Measurements from ENCODE around the gene PKHD1. TPM values are rescaled to one million over a fixed set of nuclear protein-coding genes. Genes with fewer than 3 reads are reported as not detected.
"Not testable (repeated sequence)": the region's sequence is repeated elsewhere in the genome, so short reads cannot be mapped to it uniquely, and the experiment has no call there.

The PKHD1 gene
- total RNA-seq, 1 experiment from 2014 or later: under 0.01 TPM

DNA sequence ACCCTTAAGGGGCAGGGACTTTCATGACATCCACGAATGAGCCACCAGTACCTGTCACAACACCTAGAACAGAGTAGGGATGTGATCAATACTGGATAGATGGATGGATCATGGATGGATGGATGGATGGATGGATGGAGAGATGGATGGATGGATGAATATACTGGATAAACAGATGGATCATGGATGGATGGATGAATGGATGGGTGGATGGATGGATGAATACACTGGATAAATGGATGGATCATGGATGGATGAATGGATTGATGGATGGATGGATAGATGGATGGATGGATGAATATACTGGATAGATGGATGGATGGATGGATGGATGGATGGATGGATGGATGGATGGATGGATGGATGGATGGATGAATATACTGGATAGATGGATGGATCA is 73.0 kb downstream of the PKHD1 start:
- no peak overlapping the region for H3K4me3 ChIP-seq
- 0 out of 2 replicates have a peak, but pooled peaks cover 5% of the 10 kb centered on the region for H3K27me3 ChIP-seq (replicated peaks)
- H3K36me3 ChIP-seq: no peaks in the 10 kb centered on the region
- H3K9me3 ChIP-seq (replicated peaks): no peaks in the 10 kb centered on the region
- no peak overlapping the region for H3K27ac ChIP-seq
- no peak for DNase-seq (ENCODE audit: low read depth in 1 of 2, low spot score in 2 of 2)
- no peaks in the 10 kb centered on the region for H3K4me1 ChIP-seq (replicated peaks)

DNA sequence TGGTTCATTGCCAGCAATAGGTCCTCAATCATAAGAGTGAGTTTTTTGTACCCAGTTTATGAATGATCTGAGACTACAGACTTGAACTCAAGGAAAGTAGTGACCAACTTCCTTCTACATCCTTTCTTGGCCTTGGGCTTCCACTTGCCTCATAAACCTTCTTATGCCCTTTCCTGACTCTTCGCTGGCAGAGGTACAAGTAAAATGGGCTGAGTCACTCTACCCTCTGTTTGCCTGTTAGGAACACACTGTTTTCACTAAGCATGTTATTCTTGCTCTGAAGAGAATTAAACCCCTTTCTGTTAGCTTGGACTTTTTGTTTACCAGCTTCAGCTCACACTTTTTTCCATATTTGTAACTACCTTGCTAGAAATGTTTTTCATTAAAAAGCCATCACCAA is 74.4 kb downstream of the PKHD1 start:
- Histone ChIP-seq H3K27me3 (replicated peaks) (0 out of 2 replicates have a peak, but pooled peaks cover 5% of the 10 kb centered on the region), H3K9me3 (replicated peaks) (no peaks in the 10 kb centered on the region), H3K4me3 (no peak overlapping the region), H3K36me3 (no peaks in the 10 kb centered on the region), H3K4me1 (replicated peaks) (no peaks in the 10 kb centered on the region), H3K27ac (no peak overlapping the region)
- DNase-seq (ENCODE audit: low read depth in 1 of 2, low spot score in 2 of 2): no peak

DNA sequence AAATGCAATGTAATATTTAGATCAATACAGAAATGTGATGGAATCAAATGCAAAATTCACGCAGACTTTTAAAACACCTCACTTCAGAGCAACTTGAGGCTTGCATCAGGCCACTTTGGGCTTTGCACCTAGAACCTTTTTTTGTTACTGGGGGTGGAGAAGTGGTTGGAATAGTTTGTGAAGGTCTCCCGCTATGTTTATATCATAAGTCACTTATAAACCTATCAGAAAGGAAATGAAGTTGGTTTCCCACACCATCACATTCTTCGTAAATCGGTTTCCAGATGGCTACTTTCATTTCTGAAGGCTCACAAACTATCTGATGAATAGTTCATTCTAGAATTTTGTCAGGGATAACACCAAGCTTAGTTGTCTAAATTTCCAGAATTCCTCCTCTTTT is 74.8 kb downstream of the PKHD1 start:
- Histone ChIP-seq H3K27ac (no peak overlapping the region), H3K36me3 (no peaks in the 10 kb centered on the region), H3K4me1 (replicated peaks) (no peaks in the 10 kb centered on the region), H3K4me3 (no peak overlapping the region), H3K9me3 (replicated peaks) (no peaks in the 10 kb centered on the region), H3K27me3 (replicated peaks) (0 out of 2 replicates have a peak, but pooled peaks cover 5% of the 10 kb centered on the region)
- DNase-seq (ENCODE audit: low read depth in 1 of 2, low spot score in 2 of 2): no peak

DNA sequence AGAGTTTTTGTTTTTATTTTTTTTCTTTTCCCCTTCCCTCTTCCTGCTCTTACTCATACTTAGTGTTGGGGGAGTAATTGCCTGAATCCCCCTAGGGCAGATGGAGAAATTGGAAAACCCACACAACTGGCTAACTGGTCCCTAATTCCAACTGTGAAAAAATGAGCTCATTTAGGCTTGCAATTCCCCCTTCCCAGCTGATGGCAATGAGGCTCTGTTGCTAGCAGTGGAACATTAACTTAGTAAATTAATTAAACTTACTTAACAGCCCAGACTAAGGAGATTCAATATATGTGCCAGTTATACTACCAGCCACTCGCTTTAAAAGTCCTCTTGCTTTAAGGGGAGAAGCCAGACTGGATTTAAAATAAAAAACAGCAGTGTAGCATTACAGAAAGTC is 76.6 kb downstream of the PKHD1 start:
- Histone ChIP-seq H3K27me3 (replicated peaks) (peaks cover 5% of the 10 kb centered on the region; the same call in 1 of the 2 replicates), H3K4me3 (no peak overlapping the region), H3K9me3 (replicated peaks) (no peaks in the 10 kb centered on the region), H3K27ac (no peak overlapping the region), H3K36me3 (no peaks in the 10 kb centered on the region), H3K4me1 (replicated peaks) (no peaks in the 10 kb centered on the region)
- no peak for DNase-seq (ENCODE audit: low read depth in 1 of 2, low spot score in 2 of 2)

DNA sequence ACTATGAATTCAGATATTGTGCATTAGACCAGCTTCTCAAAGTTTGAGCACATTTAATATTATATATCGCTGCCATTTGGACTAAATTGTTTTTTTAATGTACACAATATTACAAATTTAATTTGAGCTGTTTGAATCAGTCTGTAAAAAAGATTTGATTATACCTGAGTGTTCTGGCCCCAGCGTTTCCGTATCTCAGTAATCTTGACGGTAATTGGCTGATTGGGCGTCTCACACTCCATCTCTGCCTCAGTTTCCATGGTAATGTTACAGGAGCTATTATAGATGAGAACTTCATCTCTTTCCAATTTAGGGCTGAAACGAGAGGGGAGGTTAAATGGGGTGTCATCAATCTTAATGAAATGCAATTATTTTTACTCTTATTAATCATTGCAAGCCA is 77.3 kb downstream of the PKHD1 start:
- no peaks in the 10 kb centered on the region for H3K4me1 ChIP-seq (replicated peaks)
- peaks cover 5% of the 10 kb centered on the region; the same call in 1 of the 2 replicates for H3K27me3 ChIP-seq (replicated peaks)
- H3K27ac ChIP-seq: no peak overlapping the region
- no peaks in the 10 kb centered on the region for H3K36me3 ChIP-seq
- no peak overlapping the region for H3K4me3 ChIP-seq
- H3K9me3 ChIP-seq (replicated peaks): no peaks in the 10 kb centered on the region
- no peak for DNase-seq (ENCODE audit: low read depth in 1 of 2, low spot score in 2 of 2)

DNA sequence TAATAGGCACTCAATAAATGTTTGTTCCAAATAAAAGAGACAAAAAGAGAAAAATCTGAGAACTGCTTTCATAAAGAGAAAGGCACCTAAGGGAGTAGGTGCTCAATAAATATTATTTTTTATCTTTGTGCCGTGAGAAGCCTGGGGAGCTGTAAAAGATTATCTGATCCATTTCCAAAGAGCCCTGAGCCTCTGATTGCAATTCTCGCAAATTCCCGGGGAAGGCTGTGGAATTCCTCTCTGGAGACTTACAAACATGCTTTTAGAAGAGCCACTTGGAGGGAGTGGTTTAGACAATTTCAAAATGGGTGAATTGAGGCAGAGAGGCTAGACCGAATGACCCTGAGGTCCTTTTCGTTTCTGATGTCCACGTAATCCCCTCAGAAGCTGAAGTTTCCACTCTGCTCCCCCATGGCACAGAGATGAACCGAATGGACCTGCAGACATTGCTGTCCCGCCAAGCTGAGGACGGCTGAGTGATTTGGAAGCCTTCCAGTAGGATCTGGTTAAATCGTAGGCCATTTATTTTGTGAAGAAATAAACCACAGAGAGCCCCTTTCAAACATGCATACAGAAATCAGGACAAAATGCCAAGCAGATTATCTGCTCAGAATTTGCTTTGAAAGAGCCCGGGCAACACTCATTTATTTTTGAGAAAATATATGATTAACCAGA is 77.8 kb downstream of the PKHD1 start:
- no peak for DNase-seq (ENCODE audit: low read depth in 1 of 2, low spot score in 2 of 2)
- H3K27ac ChIP-seq: no peak overlapping the region
- H3K9me3 ChIP-seq (replicated peaks): no peaks in the 10 kb centered on the region
- H3K4me1 ChIP-seq (replicated peaks): no peaks in the 10 kb centered on the region
- no peak overlapping the region for H3K4me3 ChIP-seq
- H3K27me3 ChIP-seq (replicated peaks): peaks cover 9% of the 10 kb centered on the region; the same call in 1 of the 2 replicates
- no peaks in the 10 kb centered on the region for H3K36me3 ChIP-seq

DNA sequence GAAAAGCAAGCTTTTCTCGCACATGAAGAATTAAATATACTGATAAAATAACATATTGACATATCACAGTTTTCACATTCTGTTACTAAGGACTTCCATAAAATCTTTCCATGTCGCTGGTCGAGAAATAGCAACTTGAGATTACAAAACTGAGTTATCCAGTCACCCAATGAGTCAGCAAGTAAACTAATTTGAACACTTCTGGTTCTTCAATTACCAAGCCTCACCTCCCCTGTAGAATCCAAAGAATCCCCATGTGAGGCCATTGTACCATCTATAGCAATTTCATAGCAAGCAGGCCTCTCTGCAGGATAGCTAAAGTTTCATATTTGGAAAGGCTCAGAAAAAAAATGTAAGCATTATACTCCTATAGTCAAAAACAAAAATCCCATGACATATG is 87.3 kb downstream of the PKHD1 start:
- no peak overlapping the region for H3K27ac ChIP-seq
- no peak for DNase-seq (ENCODE audit: low read depth in 1 of 2, low spot score in 2 of 2)
- no peaks in the 10 kb centered on the region for H3K9me3 ChIP-seq (replicated peaks)
- H3K4me1 ChIP-seq (replicated peaks): no peaks in the 10 kb centered on the region
- H3K27me3 ChIP-seq (replicated peaks): 0 out of 2 replicates have a peak, but pooled peaks cover 9% of the 10 kb centered on the region
- H3K36me3 ChIP-seq: no peaks in the 10 kb centered on the region
- H3K4me3 ChIP-seq: no peak overlapping the region

DNA sequence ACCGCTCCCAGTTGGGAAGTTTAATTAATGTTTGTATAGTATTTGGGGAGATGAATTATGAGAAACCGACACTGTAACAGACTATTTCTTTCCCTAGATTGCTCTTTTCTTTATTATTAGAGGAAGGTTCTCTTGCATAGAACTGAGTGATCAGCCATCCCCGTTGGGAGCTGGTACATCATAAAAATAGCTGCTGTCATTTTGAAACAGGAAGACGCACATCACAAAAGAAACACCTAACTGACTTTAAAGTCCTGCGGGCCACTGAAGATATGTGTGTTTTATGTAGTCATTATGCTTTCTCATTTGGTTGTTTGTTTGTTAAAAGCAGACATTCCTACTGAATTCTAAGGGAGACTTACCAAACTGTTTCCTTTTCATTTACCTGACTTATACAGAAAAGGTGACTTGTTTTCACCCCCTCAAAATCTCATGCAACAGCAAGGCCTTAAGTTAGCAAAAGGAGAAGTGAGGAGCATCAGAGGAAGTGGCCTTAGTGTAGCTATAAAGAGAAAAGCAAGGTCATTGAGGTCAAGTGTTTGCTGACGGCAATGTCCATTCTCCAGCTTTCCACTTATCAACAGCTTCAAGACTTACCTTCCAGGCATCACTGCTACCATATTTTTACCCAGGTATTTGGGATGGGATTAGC is 91.0 kb downstream of the PKHD1 start:
- no peaks in the 10 kb centered on the region for H3K4me1 ChIP-seq (replicated peaks)
- no peak overlapping the region for H3K4me3 ChIP-seq
- H3K27me3 ChIP-seq (replicated peaks): 0 out of 2 replicates have a peak, but pooled peaks cover 10% of the 10 kb centered on the region
- H3K36me3 ChIP-seq: no peaks in the 10 kb centered on the region
- H3K9me3 ChIP-seq (replicated peaks): no peaks in the 10 kb centered on the region
- H3K27ac ChIP-seq: no peak overlapping the region
- no peak for DNase-seq (ENCODE audit: low read depth in 1 of 2, low spot score in 2 of 2)

DNA sequence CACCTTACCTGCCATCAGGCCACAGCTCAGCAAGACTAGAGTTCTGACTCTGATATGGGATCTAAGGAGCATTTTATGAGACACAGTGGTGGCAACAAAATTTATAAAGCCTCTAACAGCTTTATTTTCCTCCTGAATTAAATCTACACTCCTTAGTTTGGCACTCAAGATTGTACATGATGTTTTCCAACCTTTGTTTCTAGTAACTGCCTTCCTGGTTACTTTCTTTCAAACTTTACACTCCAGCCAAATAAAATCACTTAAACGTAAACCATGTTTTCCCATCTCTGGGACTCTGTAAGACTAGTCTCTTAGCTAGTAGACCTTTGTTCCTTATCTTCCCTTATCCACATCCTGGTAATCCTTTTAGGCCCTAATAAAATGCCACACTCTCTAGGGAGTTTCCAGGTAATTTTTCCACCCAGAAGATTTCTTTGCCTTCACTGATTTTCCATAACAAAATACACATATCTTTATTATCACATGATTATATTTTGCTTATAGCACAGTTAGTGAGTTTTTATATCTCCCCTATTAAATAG is 92.1 kb downstream of the PKHD1 start:
- Histone ChIP-seq H3K4me3 (no peak overlapping the region), H3K9me3 (replicated peaks) (no peaks in the 10 kb centered on the region), H3K4me1 (replicated peaks) (no peaks in the 10 kb centered on the region), H3K27ac (no peak overlapping the region), H3K36me3 (no peaks in the 10 kb centered on the region), H3K27me3 (replicated peaks) (0 out of 2 replicates have a peak, but pooled peaks cover 10% of the 10 kb centered on the region)
- no peak for DNase-seq (ENCODE audit: low read depth in 1 of 2, low spot score in 2 of 2)

DNA sequence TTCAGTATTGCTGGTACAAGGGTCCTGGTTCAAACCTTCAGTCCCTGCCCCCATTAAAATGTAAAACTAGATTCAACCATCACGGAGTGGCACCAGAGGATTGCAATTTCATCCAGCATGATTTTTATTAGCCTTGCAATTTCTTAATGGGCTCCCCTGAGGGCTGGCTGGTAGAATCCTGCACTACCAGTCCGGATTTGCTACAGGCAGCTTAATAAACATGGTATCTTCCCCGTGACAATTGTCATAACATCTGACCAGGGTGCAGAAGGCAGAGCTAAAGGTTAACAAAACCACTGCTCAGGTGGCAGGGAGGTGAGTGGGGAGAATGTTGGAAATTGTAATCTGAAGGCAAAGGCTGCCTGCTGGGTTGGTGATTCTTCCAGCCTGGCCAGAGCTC is 94.5 kb downstream of the PKHD1 start:
- no peak for DNase-seq (ENCODE audit: low read depth in 1 of 2, low spot score in 2 of 2)
- no peak overlapping the region for H3K27ac ChIP-seq
- H3K9me3 ChIP-seq (replicated peaks): no peaks in the 10 kb centered on the region
- no peaks in the 10 kb centered on the region for H3K36me3 ChIP-seq
- no peak overlapping the region for H3K4me3 ChIP-seq
- 0 out of 2 replicates have a peak, but pooled peaks cover 7% of the 10 kb centered on the region for H3K27me3 ChIP-seq (replicated peaks)
- H3K4me1 ChIP-seq (replicated peaks): no peaks in the 10 kb centered on the region

DNA sequence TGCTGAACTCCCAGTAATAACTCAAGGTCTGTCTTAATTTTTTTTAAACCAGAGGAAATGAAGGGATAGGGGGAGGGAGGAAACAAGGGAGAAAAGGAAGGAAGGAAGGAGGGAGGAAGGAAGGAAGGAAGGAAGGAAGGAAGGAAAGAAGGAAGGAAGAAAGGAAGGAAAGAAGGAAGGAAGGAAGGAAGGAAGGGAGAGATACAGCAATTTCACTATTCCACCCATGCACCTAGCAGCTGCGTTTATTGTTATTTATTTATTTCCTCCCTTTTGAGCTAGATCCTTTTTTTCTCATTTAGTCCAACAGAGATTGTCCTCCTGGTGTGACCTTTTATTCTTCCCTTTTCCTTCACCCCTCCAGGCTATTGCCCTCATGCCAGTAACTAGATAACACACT is 97.6 kb downstream of the PKHD1 start:
- Histone ChIP-seq H3K27me3 (replicated peaks) (peaks cover 16% of the 10 kb centered on the region; the same call in 1 of the 2 replicates), H3K9me3 (replicated peaks) (no peaks in the 10 kb centered on the region), H3K36me3 (no peaks in the 10 kb centered on the region), H3K4me3 (no peak overlapping the region), H3K4me1 (replicated peaks) (no peaks in the 10 kb centered on the region), H3K27ac (no peak overlapping the region)
- no peak for DNase-seq (ENCODE audit: low read depth in 1 of 2, low spot score in 2 of 2)

DNA sequence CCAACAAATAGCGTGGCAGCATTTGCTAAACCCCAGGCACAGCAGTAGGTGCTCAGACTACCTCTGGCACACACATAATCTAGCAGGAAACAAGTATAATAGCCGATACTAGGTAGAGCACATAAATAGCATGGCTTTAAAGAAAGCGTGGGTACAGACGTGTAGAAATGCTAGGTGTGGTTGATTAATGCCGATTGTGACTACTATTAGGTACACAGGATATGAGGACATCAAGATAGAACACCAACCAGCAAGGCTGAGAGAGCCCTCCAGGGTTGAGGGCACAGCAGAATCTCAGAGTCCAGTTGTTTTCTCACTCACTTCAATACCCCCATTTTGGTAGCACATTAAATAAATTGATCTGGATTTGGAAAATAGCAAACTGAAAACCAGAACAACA is 100.5 kb downstream of the PKHD1 start:
- H3K27ac ChIP-seq: no peak overlapping the region
- DNase-seq (ENCODE audit: low read depth in 1 of 2, low spot score in 2 of 2): no peak
- H3K4me3 ChIP-seq: no peak overlapping the region

DNA sequence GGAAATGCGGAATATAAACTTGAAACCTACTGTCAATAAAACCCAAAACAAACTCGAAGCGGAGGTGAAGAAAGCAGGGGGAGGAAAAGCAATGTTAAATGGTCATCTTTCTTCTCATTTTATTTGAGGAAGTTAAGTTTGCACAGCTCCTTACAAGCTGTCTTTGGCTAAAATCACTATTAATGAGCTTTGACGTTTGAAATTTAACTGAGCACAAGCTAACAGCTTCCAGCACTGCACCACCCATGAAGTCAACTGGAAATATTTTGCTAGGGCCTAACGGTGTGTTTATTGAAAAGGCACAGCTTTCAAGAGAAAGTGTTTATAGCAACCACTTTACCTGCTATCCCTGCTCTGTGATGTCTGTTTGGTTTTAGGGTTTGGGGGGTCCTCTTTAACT is 103.8 kb downstream of the PKHD1 start:
- Histone ChIP-seq H3K27me3 (replicated peaks) (peaks cover 14% of the 10 kb centered on the region; the same call in 1 of the 2 replicates), H3K9me3 (replicated peaks) (no peaks in the 10 kb centered on the region), H3K27ac (no peak overlapping the region), H3K36me3 (no peaks in the 10 kb centered on the region), H3K4me1 (replicated peaks) (no peaks in the 10 kb centered on the region), H3K4me3 (no peak overlapping the region)
- DNase-seq (ENCODE audit: low read depth in 1 of 2, low spot score in 2 of 2): no peak

More for the DNA sequence above, 100.5 kb downstream of the PKHD1 start:
- H3K27me3 ChIP-seq (replicated peaks): peaks cover 17% of the 10 kb centered on the region; the same call in 1 of the 2 replicates
- no peaks in the 10 kb centered on the region for H3K9me3 ChIP-seq (replicated peaks)
- no peaks in the 10 kb centered on the region for H3K4me1 ChIP-seq (replicated peaks)
- no peaks in the 10 kb centered on the region for H3K36me3 ChIP-seq

DNA sequence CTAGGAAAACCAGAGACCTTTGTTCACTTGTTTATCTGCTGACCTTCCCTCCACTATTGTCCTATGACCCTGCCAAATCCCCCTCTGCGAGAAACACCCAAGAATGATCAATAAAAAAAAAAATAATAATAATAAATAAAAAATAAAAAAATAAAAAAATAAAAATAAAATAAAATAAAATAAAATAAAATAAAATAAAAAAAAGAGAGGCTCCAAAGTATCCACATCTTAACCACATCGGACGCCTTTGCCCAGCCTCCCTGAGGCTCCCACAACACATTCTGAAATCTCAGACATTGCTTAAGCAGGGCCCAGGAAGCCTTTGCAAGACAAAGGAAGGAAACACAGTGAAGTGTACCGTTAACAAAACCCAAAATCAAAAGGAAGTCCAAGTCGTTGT is 104.7 kb downstream of the PKHD1 start:
- not testable (repeated sequence) for H3K9me3 ChIP-seq (replicated peaks); H3K4me1 ChIP-seq (replicated peaks); H3K4me3 ChIP-seq; DNase-seq (ENCODE audit: low read depth in 1 of 2, low spot score in 2 of 2); H3K27ac ChIP-seq; H3K36me3 ChIP-seq
- H3K27me3 ChIP-seq (replicated peaks): peaks cover 14% of the 10 kb centered on the region; the same call in 1 of the 2 replicates

Measured in SJSA1 (cell line).